GM18951 (cell line): ENCODE data around the gene NDOR1.
A peak's percentile ranks its signal among the peaks of the same experiment; 100 is the strongest.

ENCODE experiments used
- POLR2A ChIP-seq: IDR thresholded peaks from 4 replicates; pipeline ENCODE4 v1.6.1; 2011; ENCODE audit warnings: mild to moderate bottlenecking; ENCODE audit not compliant: insufficient read length, insufficient read depth; ENCODE audit errors: extremely low read depth
- in situ Hi-C: fragments of 300-500 bp; cut with MboI; formaldehyde crosslinking; loops from one replicate; pipeline ENCODE4 v1.12.0; 2022; ENCODE audit warnings: low sequenced_read_pairs, mixed read lengths, inconsistent platforms; ENCODE audit not compliant: unreplicated experiment

The NDOR1 gene

DNA sequence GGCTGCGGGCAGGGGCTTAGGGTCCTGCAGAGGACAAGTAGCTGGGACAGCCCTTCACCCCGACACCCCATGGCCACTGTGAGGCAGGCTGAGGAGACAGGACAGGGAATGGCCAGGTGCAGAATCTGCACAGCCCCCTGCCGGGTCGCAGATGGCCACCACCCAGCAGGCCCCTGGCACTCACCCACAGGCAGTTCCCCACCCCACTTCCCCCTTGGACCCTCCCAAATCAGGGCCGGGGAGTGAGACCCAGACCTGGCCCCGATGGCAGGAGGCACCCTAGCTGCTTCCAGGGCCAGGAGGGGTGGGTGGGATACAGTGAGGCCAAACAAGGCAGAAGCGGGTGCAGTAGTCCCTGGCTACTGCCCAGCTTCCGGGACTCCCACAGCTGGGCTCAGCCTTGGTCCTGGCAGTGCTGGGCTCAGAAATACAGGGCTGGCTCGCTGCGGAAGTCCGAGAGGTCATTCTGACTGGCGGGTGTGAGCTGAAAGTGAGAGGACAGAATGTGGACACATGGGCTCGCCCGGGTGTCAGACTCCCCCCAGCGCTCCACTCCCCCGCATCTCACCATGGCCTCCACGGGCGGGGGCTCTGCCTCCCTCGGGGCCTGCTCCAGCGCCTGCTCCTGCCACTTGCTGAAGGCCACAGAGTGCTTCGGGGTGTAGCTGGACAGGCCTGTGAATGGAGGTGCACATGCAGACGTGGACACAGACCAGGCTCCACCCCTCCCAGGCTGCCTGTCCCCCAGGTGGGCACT is 13.6 kb upstream of the NDOR1 start:
- no peak for TF ChIP-seq POLR2A
- in situ Hi-C loops, result no loop called here

DNA sequence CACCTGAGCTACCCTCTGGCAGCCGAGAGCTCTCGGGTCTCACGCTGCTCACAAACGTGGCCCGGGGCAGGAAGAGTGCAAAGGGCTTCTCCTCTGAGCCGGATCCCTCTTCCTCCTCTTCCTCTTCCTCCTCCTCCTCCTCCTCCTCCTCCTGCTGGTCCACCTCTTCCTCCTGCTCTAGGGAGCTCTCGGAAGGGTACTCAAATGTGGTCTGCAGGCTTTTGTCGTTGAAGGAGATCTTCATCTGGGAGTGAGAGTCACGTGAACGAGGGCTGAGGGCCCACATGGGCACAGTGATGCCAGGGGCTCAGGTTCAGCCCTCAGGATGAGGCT is 13.1 kb upstream of the NDOR1 start:
- in situ Hi-C loops, result no loop called here
- TF ChIP-seq POLR2A, result no peak

DNA sequence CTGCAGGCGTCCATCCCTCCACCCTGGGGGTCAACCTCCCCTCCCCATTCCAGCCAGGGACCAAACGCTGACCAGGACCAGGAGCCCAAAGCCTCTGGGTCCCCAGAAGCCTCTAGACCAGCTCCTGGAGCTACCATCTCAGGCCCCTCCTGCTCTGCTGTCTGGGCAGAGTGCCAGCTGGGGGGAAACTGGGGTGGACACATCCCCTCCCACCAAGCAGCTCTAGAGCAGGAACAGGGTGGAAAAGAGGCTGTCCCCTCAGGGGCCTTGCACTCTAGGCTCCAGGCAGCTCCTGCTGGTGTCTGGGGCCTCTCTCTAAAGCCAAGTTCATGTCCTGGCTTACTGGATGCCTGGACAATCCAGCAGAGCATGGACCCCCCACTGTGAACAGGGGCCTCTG is 12.6 kb upstream of the NDOR1 start:
- in situ Hi-C loops, result no loop called here
- TF ChIP-seq POLR2A, result no peak

DNA sequence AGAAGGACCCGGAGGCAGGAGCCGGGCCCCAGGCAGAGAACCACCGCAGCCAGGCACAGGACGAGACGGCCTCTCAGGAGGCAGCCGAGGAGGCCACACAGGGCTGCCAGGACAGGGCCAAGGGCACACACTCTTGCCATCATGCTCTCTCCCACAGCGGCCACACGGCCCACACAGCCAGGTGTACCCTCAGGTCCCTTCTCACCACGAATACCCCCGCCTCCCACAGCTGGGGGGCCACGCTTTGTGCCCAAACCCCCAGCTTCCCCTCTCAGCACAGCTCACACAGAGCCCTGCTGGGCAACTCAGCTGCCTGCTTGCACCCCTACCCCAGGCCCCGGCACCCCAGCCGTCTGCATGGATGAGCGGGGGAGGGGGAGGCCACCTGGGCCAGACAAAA is 11.7 kb upstream of the NDOR1 start:
- in situ Hi-C loops, result no loop called here
- TF ChIP-seq POLR2A, result no peak

DNA sequence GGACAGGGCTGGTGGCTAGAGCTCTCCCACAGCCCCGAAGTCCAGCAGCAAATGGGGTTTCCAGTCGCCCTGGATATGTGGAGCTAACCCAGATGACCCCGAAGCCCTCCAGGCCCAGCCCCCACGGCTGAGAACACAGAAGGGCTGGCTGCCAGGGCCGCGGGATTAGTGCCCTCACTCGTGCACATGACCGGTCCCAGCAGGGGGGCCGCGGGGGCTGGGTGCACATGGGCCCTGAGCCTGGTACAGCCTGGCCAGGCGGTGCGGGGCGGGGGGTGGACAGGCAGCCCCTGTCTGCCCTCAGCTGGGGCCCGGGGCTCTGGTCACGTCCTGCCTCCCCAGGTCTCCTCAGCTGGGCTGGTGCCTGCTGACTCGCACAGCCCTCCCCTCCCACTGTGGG is 11.1 kb upstream of the NDOR1 start:
- no peak for TF ChIP-seq POLR2A
- in situ Hi-C loops, result no loop called here

DNA sequence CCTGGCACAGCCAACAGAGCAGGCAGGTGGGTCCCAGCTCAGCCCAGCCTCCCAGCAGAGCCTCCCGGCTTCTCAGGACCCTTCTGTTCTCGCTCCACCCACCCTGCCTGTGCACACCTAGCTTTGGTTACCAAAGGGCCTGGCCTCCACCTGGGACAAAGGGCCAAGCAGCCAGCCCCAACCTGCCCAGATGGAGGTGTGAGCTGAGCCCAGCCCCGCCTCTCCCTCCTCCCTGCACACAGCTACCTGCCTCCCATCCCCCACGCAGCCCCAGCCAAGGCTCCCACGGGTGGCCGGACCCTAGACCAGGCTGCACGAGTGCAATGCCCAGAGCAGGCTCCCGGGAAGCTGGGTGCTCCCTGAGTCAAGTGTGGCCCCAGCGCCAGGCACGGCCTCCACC is 10.6 kb upstream of the NDOR1 start:
- in situ Hi-C loops, result no loop called here
- TF ChIP-seq POLR2A, result no peak

DNA sequence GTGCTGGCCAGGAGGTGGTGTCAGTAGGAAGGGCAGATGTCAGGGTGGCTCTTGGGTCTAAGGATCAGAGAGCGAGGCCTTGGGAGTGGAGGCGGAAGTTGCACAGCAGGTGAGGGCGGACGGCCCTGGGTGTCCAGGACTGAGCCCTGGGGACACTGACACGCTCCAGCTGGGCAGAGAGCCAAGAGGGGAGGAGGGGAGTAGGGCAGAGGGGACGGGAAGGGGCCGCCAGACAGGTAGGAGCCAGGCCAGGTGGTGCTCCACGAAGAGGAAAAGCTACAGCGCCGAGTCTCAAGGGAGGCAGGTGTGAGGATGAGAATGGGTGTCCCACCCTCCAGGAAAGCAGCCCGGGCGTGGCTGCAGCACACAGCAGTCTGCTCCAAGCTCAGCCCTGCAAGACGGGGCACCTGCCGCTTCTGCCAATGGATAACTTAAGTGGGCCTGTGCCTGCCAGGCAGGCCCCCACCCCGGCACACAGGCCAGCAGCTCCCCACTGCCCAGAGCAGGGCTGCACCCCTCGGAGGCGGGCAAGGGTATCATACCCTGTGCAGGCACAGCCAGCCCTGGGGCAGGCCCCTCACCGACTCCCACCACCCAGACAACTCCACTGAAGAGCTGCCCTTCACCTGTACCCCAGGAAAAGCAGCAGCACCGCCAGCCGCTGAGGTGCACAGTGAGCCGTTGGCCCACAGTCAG is 9.8 kb upstream of the NDOR1 start:
- TF ChIP-seq POLR2A, result no peak
- in situ Hi-C loops, result no loop called here

DNA sequence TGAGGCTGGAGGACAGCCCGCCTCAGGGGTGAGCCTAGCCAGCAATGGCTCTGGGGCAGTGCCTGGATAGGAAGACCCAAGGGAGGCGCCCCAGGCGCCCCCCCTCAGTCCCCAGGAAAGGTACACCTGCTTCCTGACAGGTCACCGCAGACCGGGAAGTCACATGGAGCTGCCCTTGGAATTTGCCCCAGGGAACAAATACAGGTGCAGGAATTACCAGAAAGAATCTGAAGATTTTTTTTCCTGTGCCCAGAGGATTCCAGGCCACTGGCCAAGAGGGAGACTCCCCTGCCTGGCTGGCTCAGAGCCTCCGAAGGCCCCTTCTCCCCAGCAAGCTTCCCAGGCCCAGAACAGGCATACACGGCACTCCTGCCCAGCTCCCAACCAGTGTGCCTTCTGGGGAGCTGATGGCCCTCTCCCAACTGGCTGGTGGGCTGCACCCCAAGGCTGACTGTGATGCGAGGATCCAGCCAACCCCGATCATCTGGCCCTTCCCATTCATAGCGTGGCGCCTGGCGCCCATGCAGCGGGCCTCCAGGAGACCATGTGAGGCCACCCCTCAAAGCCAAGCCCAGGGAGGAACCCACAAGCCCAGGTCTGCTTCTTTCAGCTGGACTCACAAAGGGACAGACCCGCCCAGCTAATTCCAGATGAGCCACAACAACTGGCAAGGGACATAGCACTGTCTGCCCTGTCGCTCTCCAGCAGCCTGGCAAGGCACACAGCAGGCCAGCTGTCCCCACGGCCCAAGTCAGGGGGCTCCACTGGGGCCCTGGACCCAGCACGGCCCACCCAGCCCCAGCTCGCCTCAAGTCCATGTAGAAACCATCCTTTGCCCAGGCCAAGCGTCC is 7.2 kb upstream of the NDOR1 start:
- no peak for TF ChIP-seq POLR2A
- in situ Hi-C loops, result no loop called here

DNA sequence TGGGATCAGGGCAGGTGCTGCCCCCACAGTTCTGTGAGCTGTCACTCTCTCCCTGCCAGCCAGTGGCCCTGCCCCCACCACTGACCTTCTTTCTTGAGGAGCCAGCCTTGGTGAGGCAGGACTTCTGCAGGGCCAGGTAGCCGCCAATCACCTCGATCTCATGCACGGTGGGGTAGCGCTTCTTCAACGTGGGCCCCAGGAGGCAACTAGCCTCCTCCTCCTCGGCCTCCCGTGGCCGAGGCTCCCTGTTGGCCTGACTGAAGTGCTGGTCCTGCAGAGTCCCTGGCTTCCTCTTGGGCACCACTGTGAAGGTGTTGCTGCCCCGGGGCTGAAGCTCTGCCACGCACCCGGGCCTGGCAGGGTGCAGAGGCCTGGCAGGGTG is 6.6 kb upstream of the NDOR1 start:
- no peak for TF ChIP-seq POLR2A
- in situ Hi-C loops, result no loop called here

DNA sequence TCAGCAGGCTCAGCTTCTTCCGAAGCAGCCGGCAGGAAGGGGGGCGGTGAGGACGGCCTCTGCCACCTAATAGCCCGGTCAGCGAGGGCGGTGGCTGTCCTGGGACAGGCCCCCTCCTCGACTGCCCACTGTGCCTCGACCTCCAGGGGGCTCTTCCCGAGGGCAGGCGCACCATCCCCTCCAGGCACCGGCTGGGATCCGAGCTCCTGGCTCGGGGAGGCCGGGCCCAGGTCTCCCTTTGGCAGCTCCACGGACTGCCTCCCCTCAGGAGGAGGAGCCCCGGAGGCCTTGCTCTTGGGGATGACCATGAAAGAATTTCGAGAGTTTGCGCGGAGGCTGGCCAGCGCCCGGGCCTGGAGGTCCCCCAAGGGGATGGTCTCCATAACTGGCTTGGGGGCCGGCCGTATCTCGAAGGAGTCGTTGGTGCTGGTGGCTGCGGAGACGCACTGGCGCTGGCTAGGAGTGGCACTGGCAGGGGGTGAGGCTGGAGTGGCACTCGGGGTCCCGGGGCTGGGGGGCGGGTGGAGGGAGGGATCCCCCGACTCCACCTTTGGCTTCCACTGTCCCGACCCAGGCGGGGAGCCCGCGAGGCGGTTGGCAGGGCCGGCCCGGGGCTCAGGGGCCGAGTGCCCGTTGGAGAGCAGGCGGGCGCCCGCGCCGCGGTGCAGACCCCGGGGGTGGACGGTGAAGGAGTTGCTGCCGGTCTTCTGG is 5.9 kb upstream of the NDOR1 start:
- no peak for TF ChIP-seq POLR2A
- in situ Hi-C loops, result no loop called here

DNA sequence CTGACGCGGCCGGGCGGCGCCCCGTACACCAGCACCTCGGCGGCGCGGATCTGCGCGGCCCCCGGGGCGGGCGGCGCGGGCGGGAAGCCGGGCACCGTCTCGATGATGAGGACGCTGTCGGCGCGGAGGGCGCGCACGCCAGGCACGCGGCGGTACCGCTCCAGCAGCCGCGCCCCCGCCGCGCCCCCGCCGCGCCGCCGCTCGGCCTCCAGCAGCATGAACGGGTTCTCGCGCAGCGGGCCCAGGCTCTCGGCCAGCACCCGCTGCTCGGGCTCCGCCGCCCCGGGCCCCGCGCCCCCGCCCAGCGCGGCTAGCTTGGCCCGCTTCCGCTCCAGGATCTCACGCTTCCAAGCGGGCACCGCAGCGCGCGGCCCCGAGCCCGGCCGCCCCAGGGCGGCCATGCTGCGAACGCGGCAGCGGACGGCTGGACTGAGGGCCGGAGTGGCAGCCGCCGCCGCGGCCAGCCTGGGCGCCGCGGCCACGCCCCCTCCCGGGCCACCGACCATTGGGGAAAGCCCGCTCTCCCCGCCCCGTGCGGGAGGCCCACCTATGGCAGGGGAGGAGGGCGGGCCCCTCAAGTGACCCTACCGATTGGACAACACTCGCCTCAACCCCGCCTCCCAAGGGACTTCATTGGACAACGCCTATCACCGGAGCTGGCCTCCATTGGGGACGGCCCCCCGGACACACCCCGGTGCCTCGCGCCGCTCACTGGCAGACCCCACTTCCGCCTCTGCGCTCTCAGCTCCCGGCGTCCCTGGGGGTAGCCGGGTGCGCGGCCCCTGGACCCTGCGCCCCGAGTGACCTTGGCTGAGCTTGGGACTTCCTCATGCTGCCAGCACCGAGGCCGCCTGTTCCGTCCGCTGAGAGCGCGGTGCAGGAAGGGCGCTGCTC is 4.9 kb upstream of the NDOR1 start, which contains the start of gene TPRN:
TPRN (minus strand) TSS at position 431 of the 894 bp plus-strand sequence; CDS start at position 401, 30 bp downstream.
- TF ChIP-seq POLR2A, result peak; percentile 97

DNA sequence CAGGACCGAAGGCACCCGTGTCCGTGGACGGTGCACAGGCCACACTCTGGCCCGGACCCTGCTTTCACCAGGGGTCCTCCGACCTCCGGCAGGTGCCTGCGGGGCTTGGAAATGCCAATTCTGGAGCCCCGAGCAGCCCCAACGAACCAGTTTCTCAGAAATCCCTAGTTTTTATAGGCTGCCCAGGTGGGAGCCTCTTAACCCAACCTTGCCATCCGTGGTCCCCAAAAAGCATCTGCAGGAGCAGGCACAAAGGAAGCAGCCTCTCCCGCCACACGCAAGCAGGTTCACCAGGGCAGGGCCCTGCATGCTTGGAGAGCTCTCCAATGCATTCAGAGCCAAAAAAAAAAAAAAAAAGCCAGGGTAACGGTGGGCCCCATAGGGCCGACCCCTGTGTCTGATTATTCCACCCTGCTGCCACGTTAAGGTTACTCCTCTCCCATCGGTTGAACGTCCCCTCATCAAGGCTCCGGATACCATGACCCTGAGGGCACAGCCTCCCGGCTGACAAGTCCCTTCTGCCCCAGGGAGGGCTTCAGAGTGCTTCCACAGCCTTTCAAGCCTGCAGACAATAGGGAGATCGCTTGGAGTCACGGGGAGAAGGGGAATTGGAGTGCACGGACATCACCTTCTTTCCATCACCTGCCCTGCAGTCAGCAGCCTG is 4.2 kb upstream of the NDOR1 start:
- in situ Hi-C loops, result no loop called here
- no peak for TF ChIP-seq POLR2A

More for the DNA sequence above, 4.9 kb upstream of the NDOR1 start, which contains the start of gene TPRN:
- in situ Hi-C loops, result no loop called here
